CD4-positive, alpha-beta memory T cell (primary cell): ENCODE measurements around the gene MAOA. TPM values are rescaled to one million over a fixed set of nuclear protein-coding genes. Genes with fewer than 3 reads are reported as not detected.

Source experiments
- CTCF ChIA-PET: fragments of 350-600 bp; sonication (Branson Sonifier 250); formaldehyde crosslinking; loops from one replicate; lab custom pipeline; 2021; ENCODE audit warnings: inconsistent platforms; ENCODE audit not compliant: partially characterized antibody; lab: Charles Lee
- POLR2A ChIA-PET: fragments of 350-600 bp; sonication (Branson Sonifier 250); formaldehyde crosslinking; loops from one replicate; lab custom pipeline; 2021; ENCODE audit not compliant: partially characterized antibody; lab: Charles Lee
- DNase-seq, 5 donors: peaks; one replicate each; pipeline versions ENCODE4 v3.0.0 to v3.0.0-alpha.2; 2020 to 2022; ENCODE audit warnings: mixed read lengths in 1 of 5
- H3K27ac ChIP-seq: one replicate; pipeline ENCODE4 v1.7.0; 2013; ENCODE audit warnings: low read depth, low read length
- H3K27me3 ChIP-seq: 2 replicates; pipeline ENCODE4 v1.7.0; 2013; ENCODE audit warnings: mild to moderate bottlenecking, low read length, moderate library complexity; ENCODE audit not compliant: insufficient read depth
- H3K36me3 ChIP-seq: 2 replicates; pipeline ENCODE4 v1.7.0; 2013; ENCODE audit warnings: mild to moderate bottlenecking, low read length, moderate library complexity; ENCODE audit not compliant: insufficient read depth
- H3K4me1 ChIP-seq: 2 replicates; pipeline ENCODE4 v1.7.0; 2013; ENCODE audit warnings: mild to moderate bottlenecking, low read length, moderate library complexity; ENCODE audit not compliant: insufficient read depth
- H3K4me3 ChIP-seq, 2 donors: one replicate each; pipeline ENCODE4 v1.7.0; 2013; ENCODE audit warnings: low read length in 2 of 2, mild to moderate bottlenecking in 1 of 2
- H3K9me3 ChIP-seq, 2 donors: one replicate each; pipeline ENCODE4 v1.7.0; 2013; ENCODE audit warnings: low read length in 2 of 2, control low read depth in 1 of 2; ENCODE audit not compliant: control insufficient read depth in 1 of 2
- H3K27ac Mint-ChIP-seq, 7 donors: one replicate each; pipeline ENCODE4 v1.8.0; 2020 to 2021; ENCODE audit warnings: mixed read lengths in 7 of 7, mild to moderate bottlenecking in 6 of 7, inconsistent platforms in 3 of 7, moderate library complexity in 3 of 7
- H3K27me3 Mint-ChIP-seq, 2 donors: one replicate each; pipeline ENCODE4 v1.8.0; 2020 to 2021; ENCODE audit warnings: mixed read lengths in 2 of 2
- H3K36me3 Mint-ChIP-seq, 2 donors: one replicate each; pipeline ENCODE4 v1.8.0; 2020 to 2021; ENCODE audit warnings: mixed read lengths in 2 of 2, inconsistent platforms in 1 of 2, mild to moderate bottlenecking in 1 of 2
- H3K4me1 Mint-ChIP-seq, 4 donors: one replicate each; pipeline ENCODE4 v1.8.0; 2020 to 2021; ENCODE audit warnings: mixed read lengths in 4 of 4, mild to moderate bottlenecking in 1 of 4
- H3K4me3 Mint-ChIP-seq, 8 donors: one replicate each; pipeline ENCODE4 v1.8.0; 2020 to 2021; ENCODE audit warnings: mixed read lengths in 8 of 8, mild to moderate bottlenecking in 7 of 8, moderate library complexity in 6 of 8, inconsistent platforms in 3 of 8
- H3K9me3 Mint-ChIP-seq, 8 donors: one replicate each; pipeline ENCODE4 v1.8.0; 2020 to 2021; ENCODE audit warnings: mixed read lengths in 8 of 8, mild to moderate bottlenecking in 5 of 8, inconsistent platforms in 3 of 8, moderate library complexity in 1 of 8
- intact Hi-C: fragments of 100-400 bp; cut with micrococcal nuclease; formaldehyde crosslinking; loops from one replicate; pipeline ENCODE4 v1.15.1; 2023
- polyA plus RNA-seq, 2 donors: library from polyadenylated mRNA; unstranded; fragments of 300-500 nt; fragmentation: Illumina TruSeq; gene quantifications; one replicate each; pipeline ENCODE4 v1.2.3, GENCODE V29; 2021
- total RNA-seq, 2 experiments: library from RNA; stranded (reverse); gene quantifications; one replicate each; pipeline ENCODE4 v1.2.3, GENCODE V29; 2021

Gene MAOA
- total and polyA plus RNA-seq, 4 experiments from 2014 or later: 0.09 to 6.2 TPM; not detected in 2

DNA sequence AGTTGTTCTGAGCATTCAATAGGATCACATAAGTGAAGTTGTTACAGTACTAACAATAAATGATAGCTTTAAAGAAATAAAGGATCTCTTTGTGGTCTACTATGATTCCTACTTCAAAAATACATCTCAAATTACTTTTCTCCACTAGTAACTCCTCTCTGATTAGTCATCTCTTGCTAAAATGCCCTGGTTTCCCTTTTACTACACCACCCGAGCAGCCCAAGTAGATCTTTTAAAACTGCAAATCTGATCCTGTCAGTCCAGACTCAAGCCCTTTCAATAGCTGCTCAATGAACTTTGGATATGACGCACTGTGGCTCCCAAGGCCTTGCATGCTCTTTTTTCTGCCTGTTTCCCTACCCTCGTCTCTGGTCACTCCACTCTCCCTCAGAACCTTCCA lies 97.5 kb downstream of the MAOA start:
- Mint-ChIP-seq H3K27ac (no peak overlapping the region), H3K27me3 (peaks cover 0 to 2% of the 10 kb centered on the region in 2 donors), H3K9me3 (peaks cover 0 to 2% (median 0%) of the 10 kb centered on the region in 8 donors), H3K36me3 (no peaks in the 10 kb centered on the region), H3K4me3 (no peak overlapping the region), H3K4me1 (peaks cover 0 to 5% (median 2%) of the 10 kb centered on the region in 4 donors)
- ChIA-PET CTCF (interaction anchor here (1.4 to 3.3 kb wide), 2 partner anchors 9 to 194 kb away, joined by 4 to 15 read pairs; no protein-coding TSS in a partner anchor), POLR2A (no interaction called here)
- no peak overlapping the region for H3K27ac ChIP-seq
- H3K27me3 ChIP-seq: no peaks in the 10 kb centered on the region
- no peak overlapping the region for H3K4me3 ChIP-seq
- no peaks in the 10 kb centered on the region for H3K4me1 ChIP-seq
- intact Hi-C loops: loop anchor here (5.0 kb wide), 1 partner anchor 1971 kb away; no protein-coding TSS in a partner anchor
- no peaks in the 10 kb centered on the region for H3K36me3 ChIP-seq
- H3K9me3 ChIP-seq: no peaks in the 10 kb centered on the region
- DNase-seq: no peak

- H3K9me3 ChIP-seq: no peaks in the 10 kb centered on the region
- ChIA-PET CTCF (no interaction called here), POLR2A (no interaction called here)
- DNase-seq: no peak
- no peaks in the 10 kb centered on the region for H3K27me3 ChIP-seq
- H3K4me1 ChIP-seq: no peaks in the 10 kb centered on the region
- Mint-ChIP-seq H3K4me3 (no peak overlapping the region), H3K36me3 (no peaks in the 10 kb centered on the region), H3K9me3 (peaks cover 0 to 2% (median 0%) of the 10 kb centered on the region in 8 donors), H3K4me1 (no peaks in the 10 kb centered on the region), H3K27me3 (peaks cover 0 to 2% of the 10 kb centered on the region in 2 donors), H3K27ac (no peak overlapping the region)
- no peak overlapping the region for H3K27ac ChIP-seq
- no peak overlapping the region for H3K4me3 ChIP-seq
- intact Hi-C loops: no loop called here
- H3K36me3 ChIP-seq: no peaks in the 10 kb centered on the region
Measured at GRCh38 chrX:43756076-43756475, 100.0 kb downstream of the MAOA start.

GRCh38 chrX:43758044-43758443 lies 101.9 kb downstream of the MAOA start:
- intact Hi-C loops: no loop called here

GRCh38 chrX:43785930-43786591 lies 130.0 kb downstream of the MAOA start:
- intact Hi-C loops: no loop called here
- Mint-ChIP-seq H3K27me3 (peaks cover 2 to 4% of the 10 kb centered on the region in 2 donors), H3K36me3 (no peaks in the 10 kb centered on the region), H3K27ac (no peak overlapping the region), H3K4me3 (no peak overlapping the region), H3K4me1 (no peaks in the 10 kb centered on the region), H3K9me3 (peaks cover 0 to 2% (median 0%) of the 10 kb centered on the region in 8 donors)
- ChIA-PET CTCF (no interaction called here), POLR2A (no interaction called here)
- DNase-seq: no peak
- no peaks in the 10 kb centered on the region for H3K4me1 ChIP-seq
- no peak overlapping the region for H3K4me3 ChIP-seq
- H3K9me3 ChIP-seq: no peaks in the 10 kb centered on the region
- no peak overlapping the region for H3K27ac ChIP-seq
- H3K27me3 ChIP-seq: no peaks in the 10 kb centered on the region
- H3K36me3 ChIP-seq: no peaks in the 10 kb centered on the region

More at GRCh38 chrX:43758044-43758443, 101.9 kb downstream of the MAOA start:
- Mint-ChIP-seq H3K27me3 (peaks cover 0 to 2% of the 10 kb centered on the region in 2 donors), H3K27ac (no peak overlapping the region), H3K9me3 (peaks cover 0 to 2% (median 0%) of the 10 kb centered on the region in 8 donors), H3K4me3 (no peak overlapping the region), H3K4me1 (no peaks in the 10 kb centered on the region), H3K36me3 (no peaks in the 10 kb centered on the region)
- Histone ChIP-seq H3K4me1 (no peaks in the 10 kb centered on the region), H3K4me3 (no peak overlapping the region), H3K27ac (no peak overlapping the region), H3K36me3 (no peaks in the 10 kb centered on the region), H3K9me3 (no peaks in the 10 kb centered on the region), H3K27me3 (no peaks in the 10 kb centered on the region)
- ChIA-PET POLR2A (no interaction called here), CTCF (no interaction called here)
- DNase-seq: no peak

Other genes starting within 250 kb of the MAOA start
- gene MAOB, start 226.2 kb downstream of the MAOA start, total RNA-seq: not detected
- gene MAOB, start 226.2 kb downstream of the MAOA start, polyA plus RNA-seq: not detected